EH (cell line): ENCODE results near the gene ASPHD1.
"Not testable (repeated sequence)": the region's sequence is repeated elsewhere in the genome, so short reads cannot be mapped to it uniquely, and the experiment has no call there.

ENCODE experiments used
- DNase-seq: peaks from one replicate; pipeline ENCODE4 v3.0.0-alpha.2; 2015; ENCODE audit warnings: low read depth

The ASPHD1 gene

DNA sequence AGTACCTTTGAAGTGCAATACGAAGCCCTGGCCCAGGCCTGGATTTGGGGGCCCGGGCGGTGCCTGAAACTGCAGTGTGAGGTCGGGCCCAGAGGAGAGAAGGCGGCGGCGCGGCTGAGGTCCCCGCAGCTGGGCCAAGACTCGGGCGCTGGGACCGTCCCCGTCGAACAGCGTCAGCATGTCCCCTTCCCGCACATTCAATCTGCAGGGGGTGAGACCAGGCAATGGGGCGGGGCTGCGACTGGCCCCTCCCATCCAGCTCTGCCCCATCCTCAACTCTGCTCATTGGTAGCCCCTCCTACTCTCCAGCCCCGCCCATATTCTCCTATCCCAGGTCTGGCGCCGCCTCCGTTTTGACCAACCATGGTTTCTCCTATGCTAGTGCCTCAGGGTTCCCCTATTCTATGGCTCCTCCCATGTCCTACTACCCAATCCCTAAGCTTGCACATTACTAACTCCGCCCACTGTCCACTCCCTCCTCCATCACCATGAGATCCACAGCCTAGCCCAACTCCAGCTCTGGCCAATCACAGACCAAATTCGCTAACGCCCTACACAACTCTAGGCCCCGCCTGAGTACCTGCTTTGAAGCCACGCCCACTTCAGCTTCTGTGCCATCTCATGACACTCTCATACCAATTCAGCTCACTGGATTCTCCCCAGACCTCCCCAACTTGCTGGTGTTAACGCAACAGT, 22.9 kb upstream of the ASPHD1 start:
- peak; percentile 76 for DNase-seq

DNA sequence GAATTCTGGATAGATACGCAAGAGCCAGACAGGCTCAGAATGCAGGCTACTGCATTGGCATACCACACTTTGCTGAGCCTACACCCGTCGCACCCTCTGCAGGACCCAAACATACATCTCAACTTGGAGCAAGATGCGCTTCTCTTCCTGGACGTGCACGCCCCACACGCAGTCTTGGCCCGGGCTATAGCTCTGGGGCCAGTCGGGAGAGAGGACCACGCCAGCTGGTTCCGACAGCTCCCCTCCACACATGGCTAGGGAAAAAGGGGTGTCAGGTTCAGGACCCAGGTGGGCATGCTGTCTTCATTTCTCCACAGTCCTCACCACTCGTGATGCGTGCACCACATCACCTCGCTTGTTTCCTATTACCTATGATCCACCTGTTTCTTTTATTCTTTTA, 22.1 kb upstream of the ASPHD1 start:
- DNase-seq = no peak

DNA sequence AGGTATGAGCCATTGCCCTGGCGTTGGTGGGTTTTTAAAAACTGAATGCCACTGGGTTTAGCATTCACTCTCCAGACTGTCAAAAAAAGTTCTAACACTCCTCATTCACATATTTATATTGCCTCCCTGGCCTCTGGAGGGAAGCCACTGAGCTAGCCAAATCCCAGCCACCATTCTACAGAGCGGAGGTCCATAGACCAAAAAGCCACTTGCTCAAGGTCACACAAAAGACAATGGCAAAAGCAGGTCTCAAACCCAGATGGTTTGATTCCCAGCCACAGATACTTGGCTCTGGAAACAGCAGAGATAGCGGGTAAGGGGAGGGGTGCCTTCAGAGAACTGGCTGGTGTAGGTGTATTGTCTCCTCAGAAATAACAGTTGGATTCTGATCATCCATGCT, 19.2 kb upstream of the ASPHD1 start:
- DNase-seq = no peak

DNA sequence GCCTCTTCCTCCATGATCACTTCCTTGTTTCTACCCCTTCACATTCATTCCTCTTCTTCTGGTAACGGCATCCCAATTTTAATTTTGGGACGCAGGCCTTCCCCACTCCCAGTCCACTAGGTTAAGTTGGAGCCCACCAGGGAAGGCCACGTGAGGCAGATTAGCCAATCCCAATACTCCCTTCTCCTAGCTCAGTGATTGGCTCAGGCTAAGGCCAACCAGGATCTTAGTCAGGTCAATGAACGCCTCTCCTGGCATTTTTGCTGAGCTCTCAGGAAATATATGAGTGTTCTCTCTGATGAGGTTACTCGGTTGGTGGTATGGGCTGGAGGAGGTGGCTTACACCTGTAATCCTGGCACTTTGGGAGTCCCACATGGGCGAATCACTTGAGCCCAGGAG, 16.3 kb upstream of the ASPHD1 start:
- DNase-seq = no peak

DNA sequence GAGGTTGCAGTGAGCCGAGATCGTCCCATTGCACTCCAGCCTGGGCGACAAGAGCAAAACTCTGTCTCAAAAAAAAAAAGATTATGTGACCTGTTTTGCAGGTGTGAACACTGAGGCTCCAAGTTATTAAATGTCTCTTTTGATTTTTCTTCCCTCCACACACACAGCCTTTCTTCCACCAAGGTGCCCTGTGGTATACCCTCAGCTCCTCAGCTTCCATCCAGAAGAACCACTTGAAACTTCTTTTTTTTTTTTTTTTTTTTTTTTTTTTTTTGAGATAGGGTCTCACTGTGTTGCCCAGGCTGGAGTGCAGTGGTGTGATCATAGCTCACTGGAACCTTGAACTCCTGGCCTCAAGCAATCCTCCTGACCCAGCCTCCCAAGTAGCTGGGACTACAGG, 10.9 kb upstream of the ASPHD1 start:
- DNase-seq = not testable (repeated sequence)

DNA sequence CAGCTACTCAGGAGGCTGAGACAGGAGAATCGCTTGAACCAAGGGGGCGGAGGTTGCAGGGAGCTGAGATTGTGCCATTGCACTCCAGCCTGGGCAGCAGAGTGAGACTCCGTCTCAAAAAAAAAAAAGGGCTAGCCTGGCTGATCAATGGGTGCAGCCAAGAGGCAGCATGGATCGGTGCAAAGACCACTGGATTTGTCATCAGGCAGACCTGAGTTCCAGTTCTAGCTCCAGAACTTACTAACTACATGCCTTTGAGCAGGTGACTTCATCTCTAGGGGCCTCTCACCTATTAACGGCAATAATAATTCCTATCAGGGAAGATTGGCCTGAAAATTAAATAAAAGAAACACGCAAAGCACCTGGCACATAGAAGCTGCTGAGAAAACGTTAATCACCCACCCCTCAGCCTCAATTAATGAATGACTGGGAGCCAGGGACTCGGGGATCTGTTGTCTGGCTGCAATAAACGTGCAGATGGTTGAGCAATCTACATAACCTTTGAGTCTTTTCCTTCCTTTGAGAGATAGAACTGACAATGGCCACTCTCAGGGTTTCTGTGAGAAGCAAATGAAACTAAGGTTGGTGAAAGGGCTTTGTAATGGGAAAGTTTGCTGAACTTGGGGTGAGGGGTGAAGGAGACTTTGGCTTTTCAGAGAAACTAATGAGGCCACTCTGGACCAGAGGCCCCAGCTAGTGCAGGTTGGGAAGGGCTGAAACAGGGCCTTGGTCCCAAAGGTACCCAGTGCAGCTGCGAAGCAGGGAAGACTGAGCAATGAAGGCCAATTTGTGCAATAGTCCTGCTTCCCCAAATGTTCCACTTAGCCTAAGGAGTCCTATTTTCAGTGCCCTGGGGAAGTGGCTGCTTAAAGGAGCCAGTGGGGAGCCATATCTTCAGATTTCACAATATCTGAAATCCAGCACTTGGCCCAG, 8.5 kb upstream of the ASPHD1 start:
- DNase-seq = no peak

DNA sequence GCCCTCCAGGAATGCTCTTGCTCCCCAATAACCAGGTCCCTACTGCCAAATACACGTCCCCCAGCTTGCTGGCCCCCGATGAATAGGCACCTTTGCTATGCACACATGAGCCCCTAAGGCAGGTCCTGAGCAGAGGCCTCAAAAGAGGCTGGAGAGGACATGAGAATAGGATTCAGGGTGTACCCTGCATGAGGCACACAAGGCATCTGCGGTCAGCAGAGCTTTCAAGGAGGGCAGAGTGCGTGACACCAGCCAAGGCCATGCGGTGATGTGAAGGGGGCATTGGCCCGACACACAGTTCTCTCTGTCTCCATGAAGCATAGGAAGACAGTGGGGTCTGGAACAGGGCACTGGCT, 7.9 kb upstream of the ASPHD1 start:
- no peak for DNase-seq

DNA sequence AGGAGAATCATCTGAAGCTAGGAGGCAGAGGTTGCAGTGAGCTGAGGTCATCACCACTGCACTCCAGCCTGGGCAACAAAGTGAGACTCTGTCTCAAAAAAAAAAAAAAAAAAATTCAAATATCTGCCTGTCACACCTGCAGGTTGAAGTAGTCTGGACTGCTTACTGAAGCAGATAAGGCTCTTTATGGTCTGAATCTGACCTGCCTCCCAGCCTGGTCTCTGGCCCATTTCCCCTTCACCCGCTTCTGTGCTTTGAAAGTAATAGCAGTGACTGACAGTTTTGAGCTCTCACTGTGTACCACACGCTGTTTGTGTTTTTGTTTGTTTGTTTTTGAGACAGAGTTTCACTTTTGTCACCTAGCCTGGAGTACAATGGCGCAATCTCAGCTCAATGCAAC, 6.7 kb upstream of the ASPHD1 start:
- DNase-seq = no peak

DNA sequence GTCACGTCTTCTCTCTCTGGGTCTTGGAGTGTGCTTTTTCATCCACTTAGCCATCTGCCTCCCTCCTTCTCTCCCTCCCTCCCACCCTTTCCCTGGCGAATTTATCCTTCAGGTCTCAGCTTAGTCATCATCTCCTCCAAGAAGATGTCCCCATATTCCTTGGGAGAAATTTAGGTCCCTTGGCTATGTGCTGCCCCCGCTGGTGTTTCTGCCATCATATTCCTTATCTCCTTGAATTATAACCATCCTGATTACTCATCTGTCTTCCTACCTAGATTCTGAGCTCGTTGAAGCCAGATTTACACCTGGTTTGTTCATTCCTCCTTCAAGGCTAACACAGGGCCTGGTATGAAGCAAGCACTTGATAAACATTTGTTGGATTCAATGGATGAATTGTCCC, 5.9 kb upstream of the ASPHD1 start:
- no peak for DNase-seq

DNA sequence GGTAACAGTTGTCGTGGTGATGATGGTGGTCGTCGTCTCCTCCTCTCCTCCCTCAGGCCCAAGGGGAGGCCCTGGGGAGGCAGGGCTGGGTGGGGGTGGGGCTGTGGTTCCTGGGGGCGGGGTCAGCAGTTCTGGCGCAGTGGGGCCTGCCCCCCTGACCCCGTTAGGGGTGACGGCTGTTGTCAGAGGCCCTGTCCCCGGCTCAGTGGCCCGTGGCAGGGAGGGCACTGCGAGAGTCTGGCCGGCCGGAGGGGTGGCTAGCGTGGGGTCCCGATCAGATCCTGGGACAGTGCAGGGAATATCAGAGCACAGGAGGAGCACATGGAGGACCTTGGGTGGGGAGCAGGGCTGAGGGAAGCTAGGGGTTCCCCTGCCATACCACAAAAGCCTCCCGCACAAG, 3.4 kb upstream of the ASPHD1 start:
- DNase-seq = no peak

DNA sequence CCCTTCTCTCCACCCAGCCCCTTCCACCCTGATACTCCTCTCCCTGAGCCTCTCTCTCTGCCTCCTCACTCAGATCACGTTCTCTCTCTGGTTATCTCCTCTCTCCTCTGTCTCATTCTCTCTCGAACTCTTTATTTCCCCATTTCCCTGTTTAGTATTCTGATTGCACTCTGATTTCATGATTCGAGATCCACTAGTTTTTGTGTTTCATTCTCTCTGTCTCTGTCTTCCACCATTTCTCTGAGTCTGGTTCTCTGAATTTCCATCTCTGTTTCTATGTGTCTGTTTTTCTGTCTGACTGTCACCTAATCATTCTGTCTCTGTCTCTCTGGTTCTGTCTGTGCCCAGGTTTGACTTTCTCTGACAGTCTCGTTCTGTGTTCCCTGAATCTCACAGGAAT, 3.0 kb upstream of the ASPHD1 start:
- no peak for DNase-seq

DNA sequence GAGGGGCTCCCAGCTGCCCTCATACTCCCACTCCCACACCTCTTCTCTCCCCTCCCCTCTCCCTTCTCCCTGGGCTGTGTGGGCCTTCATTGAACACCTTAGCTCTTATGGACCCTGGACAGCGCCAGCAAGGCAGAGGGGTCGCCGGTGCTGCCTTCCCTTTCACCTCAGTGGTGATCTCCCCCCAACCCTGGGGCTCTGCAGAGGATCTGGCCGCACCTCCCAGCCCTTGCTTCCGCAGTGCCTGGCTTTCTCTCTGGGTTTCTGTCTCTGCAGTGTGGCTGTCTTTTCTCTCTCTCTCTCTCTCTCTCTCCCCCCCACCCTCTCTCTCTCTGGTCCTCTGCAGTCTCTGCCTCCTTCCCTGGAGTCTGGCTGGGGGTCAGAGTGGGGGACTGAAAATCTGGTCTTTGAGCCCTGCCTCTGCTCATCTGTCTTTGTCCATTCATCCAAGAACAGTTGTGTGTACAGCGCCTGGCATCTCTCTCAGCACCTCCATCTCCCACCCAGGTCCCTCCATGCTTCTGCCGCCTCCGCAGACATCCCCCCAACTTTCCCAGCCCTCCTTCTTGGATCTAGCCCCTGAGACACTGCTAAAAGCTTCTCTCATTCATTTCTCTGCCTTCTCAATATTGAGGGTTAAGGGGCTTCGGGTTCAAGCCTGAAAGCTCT, 2.0 kb upstream of the ASPHD1 start:
- DNase-seq = no peak

DNA sequence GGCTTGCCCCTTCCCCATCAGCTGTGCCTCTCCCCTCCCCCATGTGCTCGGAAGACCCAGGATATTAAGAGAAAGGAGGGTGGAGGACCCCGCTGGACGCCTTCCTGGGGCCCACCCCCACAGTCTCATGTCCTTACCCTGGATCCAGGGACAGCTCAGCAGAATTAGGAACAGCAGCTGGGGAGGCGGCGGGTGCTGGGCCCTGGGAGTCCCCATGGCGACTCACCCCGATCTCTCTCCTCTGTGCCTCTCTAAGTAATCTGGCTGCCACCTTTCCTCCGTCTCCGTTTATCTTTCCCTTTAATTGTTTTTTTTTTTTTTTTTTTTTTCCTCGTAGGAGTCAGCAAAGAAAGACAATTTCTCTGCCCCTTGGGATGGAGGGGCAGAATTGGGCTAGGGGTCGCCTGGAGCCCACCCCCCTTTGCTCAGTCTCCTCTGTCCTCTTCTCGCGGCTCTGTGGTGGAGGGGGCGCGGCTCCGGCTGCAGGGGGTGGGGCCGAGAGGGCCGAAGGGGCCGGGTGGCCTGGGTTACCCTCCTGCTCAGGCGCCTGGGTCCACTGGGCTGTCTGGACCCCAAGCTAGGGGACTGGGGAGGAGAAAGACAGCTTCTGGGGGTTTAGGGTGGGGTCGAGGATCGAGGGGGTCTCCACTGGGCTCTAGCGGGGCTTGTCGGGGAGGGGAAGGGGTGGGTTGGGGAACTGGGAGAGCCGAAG, 1.3 kb upstream of the ASPHD1 start:
- no peak for DNase-seq

DNA sequence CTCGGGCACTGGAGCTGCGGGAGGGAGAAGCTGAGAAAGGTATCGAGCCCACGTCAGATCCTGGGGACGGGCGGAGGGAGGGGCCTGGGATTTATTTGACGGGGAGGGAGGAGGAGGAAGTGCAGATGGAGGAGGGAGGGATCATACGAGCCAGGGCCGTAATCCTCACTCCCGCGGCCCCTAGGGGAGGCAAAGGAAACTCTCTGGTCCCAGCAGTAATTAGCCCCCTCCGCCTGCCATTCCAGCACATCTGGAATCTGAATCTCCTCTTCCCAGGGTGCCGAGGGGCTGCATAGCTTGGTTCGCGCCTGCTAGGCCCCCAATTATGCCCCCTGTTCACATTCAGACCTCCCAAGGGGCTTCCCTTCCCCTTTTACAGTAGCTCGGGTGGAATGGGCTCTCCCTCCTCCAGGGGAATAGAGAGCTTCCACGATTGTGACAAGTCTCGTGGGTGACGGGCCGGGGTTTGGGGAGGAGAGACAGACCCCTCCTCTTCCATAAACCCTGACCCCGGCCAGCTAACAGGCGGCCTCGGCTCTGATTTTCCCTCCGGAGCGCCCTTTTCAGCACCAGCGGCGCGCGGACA, 679 bp upstream of the ASPHD1 start, which contains the start of gene SEZ6L2:
SEZ6L2 (minus strand) TSS at position 35 of the 586 bp plus-strand sequence. CDS start 531 bp downstream, outside the sequence.
- peak; percentile 96 for DNase-seq

DNA sequence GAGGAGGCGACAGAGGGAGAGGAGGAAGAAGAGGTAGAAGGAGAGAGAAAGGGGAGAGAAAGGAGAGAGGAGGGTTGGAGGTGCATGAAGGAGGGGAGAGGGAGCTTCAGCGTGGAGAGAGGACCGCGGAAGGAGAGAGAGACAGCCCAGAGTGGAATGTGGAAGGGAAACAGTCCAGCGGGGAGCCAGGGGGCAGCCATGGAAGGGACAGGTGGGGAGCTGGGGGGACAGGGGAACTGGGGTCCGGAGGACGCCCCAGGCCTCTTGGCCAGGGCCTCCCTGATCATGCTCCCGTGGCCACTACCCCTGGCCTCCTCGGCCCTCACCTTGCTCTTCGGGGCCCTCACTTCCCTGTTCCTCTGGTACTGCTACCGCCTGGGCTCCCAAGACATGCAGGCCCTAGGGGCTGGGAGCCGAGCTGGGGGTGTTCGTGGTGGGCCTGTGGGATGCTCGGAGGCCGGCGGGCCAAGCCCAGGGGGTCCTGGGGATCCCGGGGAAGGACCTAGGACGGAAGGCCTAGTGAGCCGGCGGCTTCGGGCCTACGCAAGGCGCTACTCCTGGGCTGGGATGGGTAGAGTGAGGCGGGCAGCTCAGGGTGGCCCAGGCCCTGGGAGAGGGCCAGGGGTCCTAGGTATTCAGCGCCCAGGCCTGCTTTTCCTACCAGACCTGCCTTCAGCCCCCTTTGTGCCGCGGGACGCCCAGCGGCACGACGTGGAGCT, 759 bp downstream of the ASPHD1 start:
- DNase-seq = peak; percentile 47

DNA sequence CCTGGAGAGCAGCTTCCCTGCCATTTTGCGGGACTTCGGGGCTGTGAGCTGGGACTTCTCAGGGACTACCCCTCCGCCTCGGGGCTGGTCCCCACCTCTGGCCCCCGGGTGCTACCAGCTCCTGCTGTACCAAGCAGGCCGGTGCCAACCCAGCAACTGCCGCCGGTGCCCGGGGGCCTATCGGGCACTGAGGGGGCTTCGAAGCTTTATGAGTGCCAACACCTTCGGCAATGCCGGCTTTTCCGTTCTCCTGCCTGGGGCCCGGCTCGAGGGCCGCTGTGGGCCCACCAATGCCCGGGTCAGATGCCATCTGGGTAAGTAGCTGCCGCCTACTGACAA, 1.3 kb downstream of the ASPHD1 start:
- no peak for DNase-seq

DNA sequence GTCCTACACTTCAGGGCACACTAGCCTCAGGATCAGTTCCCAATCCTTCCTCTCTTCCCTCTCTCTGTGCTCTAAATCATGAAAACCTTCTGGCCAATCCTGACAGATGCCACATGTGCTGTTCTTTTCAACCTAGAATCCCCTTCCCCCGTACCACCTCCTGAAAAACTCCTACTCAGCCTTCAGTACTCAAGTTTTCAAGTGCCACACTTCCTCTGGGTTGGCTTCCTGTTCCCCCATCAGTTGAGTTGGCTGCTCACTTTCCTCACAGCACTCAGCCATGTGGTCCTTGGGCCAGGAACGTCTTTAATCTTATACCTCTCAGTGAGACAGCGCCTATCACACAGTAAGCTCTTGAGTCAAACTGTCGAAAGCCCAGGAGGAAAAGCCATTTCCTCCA, 3.3 kb downstream of the ASPHD1 start:
- no peak for DNase-seq

DNA sequence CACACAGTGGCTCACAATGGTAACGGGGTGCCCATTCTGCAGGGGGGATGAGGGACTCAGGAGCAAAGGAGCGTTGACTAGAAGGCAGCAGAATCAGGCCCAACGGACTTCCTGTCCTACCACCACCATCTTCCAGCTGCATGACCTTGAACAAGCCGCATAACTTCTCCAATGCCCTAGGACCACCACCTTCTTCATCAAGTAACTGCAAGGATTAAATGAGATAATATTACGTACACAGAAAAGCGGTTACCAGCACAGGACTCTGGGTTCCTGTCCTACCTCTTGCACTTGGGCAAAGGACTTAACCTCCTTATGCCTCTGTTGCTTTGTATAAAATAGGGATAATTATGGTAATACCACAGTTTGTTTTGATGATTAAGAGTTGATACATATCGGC, 4.7 kb downstream of the ASPHD1 start:
- DNase-seq = no peak

DNA sequence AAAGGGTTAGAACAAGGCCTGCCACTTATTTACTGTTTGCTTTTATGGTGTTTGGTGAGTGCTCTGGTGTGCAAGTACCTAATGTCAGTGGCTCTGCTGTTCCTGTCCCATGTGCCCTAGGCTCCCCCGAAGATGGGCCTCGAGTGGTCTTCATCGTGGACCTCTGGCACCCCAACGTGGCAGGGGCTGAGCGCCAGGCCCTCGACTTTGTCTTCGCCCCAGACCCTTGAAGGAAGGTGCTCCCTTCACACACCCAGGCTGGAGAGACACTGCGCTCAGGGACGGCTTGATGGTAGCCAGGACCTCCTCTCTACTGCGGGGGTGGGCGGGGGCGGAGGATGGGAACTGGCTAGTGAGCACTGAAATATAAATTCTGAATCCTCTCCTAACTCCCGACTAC, 5.4 kb downstream of the ASPHD1 start:
- no peak for DNase-seq

DNA sequence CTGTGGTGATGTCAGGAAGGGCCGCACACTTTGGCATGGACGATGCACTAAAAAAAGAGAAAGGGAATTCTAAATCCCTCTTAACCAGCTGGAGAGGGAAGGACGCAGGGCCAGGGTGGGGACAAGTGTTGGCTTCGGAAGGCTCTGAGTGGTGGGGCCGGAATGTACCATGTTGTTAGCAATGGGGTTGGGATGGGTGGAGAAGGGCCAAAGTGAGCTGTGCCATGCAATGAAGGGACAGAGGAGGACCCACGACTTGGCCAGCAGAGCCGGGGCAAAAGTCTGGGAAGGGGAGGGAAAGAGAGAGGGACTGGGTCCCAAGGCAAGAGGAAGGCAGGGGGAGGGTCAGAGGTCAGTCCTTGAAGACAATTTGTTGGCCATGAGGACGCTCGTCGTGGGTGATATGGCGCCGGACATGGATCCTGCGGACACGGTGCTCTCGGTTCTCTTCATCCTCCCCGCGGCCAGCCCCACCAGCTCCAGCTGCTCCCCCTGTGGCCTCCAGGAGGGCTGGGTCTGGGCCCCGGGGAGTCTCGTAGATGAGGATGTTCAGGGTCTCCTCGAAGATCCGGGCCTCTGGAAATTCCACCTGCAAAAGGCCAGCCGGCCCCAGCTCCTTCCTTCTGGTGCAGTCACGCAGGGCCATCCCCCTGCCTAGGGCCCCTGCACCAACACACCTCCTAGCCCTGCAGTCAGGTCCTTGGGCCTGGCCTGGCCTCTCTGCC, 6.4 kb downstream of the ASPHD1 start:
- DNase-seq = no peak

DNA sequence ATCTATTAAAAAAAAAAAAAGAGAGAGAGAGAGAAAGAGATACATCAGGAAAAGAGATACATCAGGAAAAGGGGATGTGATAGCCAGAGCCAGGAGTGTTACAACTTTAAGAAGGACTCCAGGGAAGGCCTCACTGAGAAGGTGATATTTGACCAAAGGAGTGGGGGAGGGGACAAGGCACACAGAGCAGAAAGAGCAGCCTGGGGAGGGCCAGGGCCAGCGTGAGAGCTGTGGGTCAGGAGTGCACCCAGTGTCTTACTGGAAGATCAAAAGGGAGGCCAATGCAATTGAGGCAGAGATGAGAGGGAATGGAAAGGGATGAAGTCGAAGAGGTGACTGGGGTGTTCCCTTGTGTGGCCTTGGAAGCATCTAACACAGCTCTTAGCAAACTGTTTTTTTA, 7.7 kb downstream of the ASPHD1 start:
- no peak for DNase-seq
